Kidney (tissue), 14 donors: ENCODE results near the gene DIS3L2. TPM values are rescaled to one million over a fixed set of nuclear protein-coding genes. Genes with fewer than 3 reads are reported as not detected.

ENCODE experiments used
- DNase-seq, 5 donors: peaks; one replicate each; pipeline ENCODE4 v3.0.0-alpha.2; 2013 to 2020
- FAIRE-seq: peaks from 2 replicates; lab custom pipeline; 2012; peaks lifted over from hg19 to GRCh38; lab: Jason Lieb, UNC
- H3K27ac ChIP-seq, 2 donors: one replicate each; pipeline ENCODE4 v1.7.0; 2013; ENCODE audit warnings: low read depth in 2 of 2, low read length in 2 of 2, inconsistent platforms in 1 of 2
- H3K27me3 ChIP-seq: one replicate; pipeline ENCODE4 v1.7.1; 2013; ENCODE audit warnings: low read length, inconsistent platforms; ENCODE audit not compliant: control insufficient read depth, insufficient read depth
- H3K36me3 ChIP-seq, 3 donors: one replicate each; pipeline versions ENCODE4 v1.7.0 to v1.7.1; 2013; ENCODE audit warnings: low read length in 3 of 3, control low read depth in 1 of 3, inconsistent platforms in 1 of 3; ENCODE audit not compliant: insufficient read depth in 3 of 3, control insufficient read depth in 2 of 3
- H3K4me1 ChIP-seq, 3 donors: one replicate each; pipeline versions ENCODE4 v1.7.0 to v1.7.1; 2013; ENCODE audit warnings: low read length in 3 of 3, inconsistent platforms in 1 of 3, low read depth in 1 of 3; ENCODE audit not compliant: control insufficient read depth in 2 of 3, insufficient read depth in 2 of 3
- H3K4me3 ChIP-seq, 3 donors: one replicate each; pipeline versions ENCODE4 v1.7.0 to v1.8.1; 2013; ENCODE audit warnings: low read length in 3 of 3, control low read depth in 1 of 3, inconsistent platforms in 1 of 3
- H3K9ac ChIP-seq, 3 donors: one replicate each; pipeline versions ENCODE4 v1.7.0 to v1.7.1; 2013; ENCODE audit warnings: low read length in 3 of 3, control low read depth in 1 of 3, inconsistent platforms in 1 of 3
- H3K9me3 ChIP-seq, 3 donors: one replicate each; pipeline versions ENCODE4 v1.7.0 to v1.7.1; 2013; ENCODE audit warnings: low read length in 3 of 3, control low read depth in 1 of 3, inconsistent platforms in 1 of 3; ENCODE audit not compliant: control insufficient read depth in 2 of 3, insufficient read depth in 1 of 3
- CTCF ChIP-seq: IDR thresholded peaks from 3 replicates; pipeline ENCODE4 v1.5.1; 2012; ENCODE audit warnings: mild to moderate bottlenecking, moderate library complexity, borderline replicate concordance; ENCODE audit not compliant: insufficient read depth; ENCODE audit errors: extremely low read depth
- intact Hi-C: fragments of 100-400 bp; cut with DNase I; formaldehyde crosslinking; loops from one replicate; pipeline ENCODE4 v1.11.1; 2022
- polyA plus RNA-seq: library from polyadenylated mRNA; stranded (reverse); fragments of 350-450 nt; fragmentation: Illumina TruSeq; extraction: RNeasy Lipid Tissue Mini Kit (QIAGEN cat#74804); gene quantifications from one replicate; pipeline ENCODE4 v1.2.3, GENCODE V29; 2014; ENCODE audit warnings: low read depth, low replicate concordance; ENCODE audit not compliant: insufficient read depth
- total RNA-seq: library from RNA; stranded (reverse); fragmentation: NEBNext Ultra II Directional; extraction: Animal tissue kit (Norgen Biotek cat#: 25700); gene quantifications from one replicate; pipeline ENCODE4 v1.2.1, GENCODE V29; 2021
- donor health status: control.
- donor health status: control.
- donor health status: control.
- donor health status: control.
- donor health status: control.
- donor health status: DM: yes; HTN: yes; CAD: no.
- donor health status: Normal renal cell carcinoma (clear cell type).

The DIS3L2 gene
- total and polyA plus RNA-seq, 2 donors from 2014 or later, result 12.3 to 47.7 TPM

- no peak overlapping the region for H3K27ac ChIP-seq
- DNase-seq (peak in 2 of 5 donors; percentile 10 to 24), FAIRE-seq (no peak)
- no peak overlapping the region for H3K4me3 ChIP-seq
- peaks cover 16% of the 10 kb centered on the region for H3K27me3 ChIP-seq
- intact Hi-C loops, result loop anchor here (10.0 kb wide), 1 partner anchor 404 kb away; no protein-coding TSS in a partner anchor
- no peak for TF ChIP-seq CTCF
- H3K36me3 ChIP-seq, result no peaks in the 10 kb centered on the region
- H3K4me1 ChIP-seq, result peaks cover 0 to 3% (median 0%) of the 10 kb centered on the region in 3 donors
- H3K9me3 ChIP-seq, result no peaks in the 10 kb centered on the region
- no peak overlapping the region for H3K9ac ChIP-seq
Measured at GRCh38 chr2:231920366-231920765, 41.1 kb upstream of the DIS3L2 start.

- Histone ChIP-seq H3K9me3 (no peaks in the 10 kb centered on the region), H3K9ac (no peak overlapping the region), H3K27me3 (peaks cover 16% of the 10 kb centered on the region), H3K36me3 (no peaks in the 10 kb centered on the region), H3K4me3 (no peak overlapping the region), H3K27ac (no peak overlapping the region), H3K4me1 (peaks cover 0 to 5% (median 0%) of the 10 kb centered on the region in 3 donors)
- FAIRE-seq (no peak), DNase-seq (peak in 2 of 5 donors; percentile 1 to 3)
- intact Hi-C loops, result loop anchor here (10.0 kb wide), 1 partner anchor 404 kb away; no protein-coding TSS in a partner anchor
- TF ChIP-seq CTCF, result no peak
Measured at GRCh38 chr2:231920795-231921194, 40.7 kb upstream of the DIS3L2 start.

GRCh38 chr2:231922311-231923009 is 39.1 kb upstream of the DIS3L2 start:
- Histone ChIP-seq H3K36me3 (no peaks in the 10 kb centered on the region), H3K27me3 (peaks cover 22% of the 10 kb centered on the region), H3K27ac (no peak overlapping the region), H3K4me1 (peaks cover 0 to 18% (median 0%) of the 10 kb centered on the region in 3 donors), H3K9me3 (no peaks in the 10 kb centered on the region), H3K4me3 (no peak overlapping the region), H3K9ac (no peak overlapping the region)
- no peak for TF ChIP-seq CTCF
- DNase-seq (peak in 2 of 5 donors; percentile 11 to 25), FAIRE-seq (no peak)
- intact Hi-C loops, result loop anchor here (10.0 kb wide), 1 partner anchor 402 kb away; no protein-coding TSS in a partner anchor
